Neuronal stem cell (in vitro differentiated cells): ENCODE measurements around the gene AP3M1. TPM values are rescaled to one million over a fixed set of nuclear protein-coding genes. Genes with fewer than 3 reads are reported as not detected.
A peak's percentile ranks its signal among the peaks of the same experiment; 100 is the strongest.

ENCODE experiments used
- DNase-seq: peaks from one replicate; pipeline ENCODE4 v3.0.0-alpha.2; 2013; ENCODE audit warnings: low spot score
- H2AFZ ChIP-seq: one replicate; pipeline ENCODE4 v1.6.1; 2013; ENCODE audit warnings: mild to moderate bottlenecking, low read length, inconsistent platforms
- H2AK5ac ChIP-seq: 2 replicates; pipeline ENCODE4 v1.6.1; 2013; ENCODE audit warnings: low read depth, mild to moderate bottlenecking, inconsistent platforms, low read length, moderate library complexity, mixed read lengths
- H2BK120ac ChIP-seq: 2 replicates; pipeline ENCODE4 v1.6.1; 2013; ENCODE audit warnings: low read depth, mild to moderate bottlenecking, inconsistent platforms, low read length, moderate library complexity, mixed read lengths
- H2BK12ac ChIP-seq: one replicate; pipeline ENCODE4 v1.6.1; 2013; ENCODE audit warnings: low read length, inconsistent platforms
- H2BK15ac ChIP-seq: 2 replicates; pipeline ENCODE4 v1.6.1; 2013; ENCODE audit warnings: mild to moderate bottlenecking, low read length, inconsistent platforms, mixed read lengths
- H2BK5ac ChIP-seq: one replicate; pipeline ENCODE4 v1.6.1; 2013; ENCODE audit warnings: inconsistent platforms, mild to moderate bottlenecking, low read length, moderate library complexity
- H3K14ac ChIP-seq: one replicate; pipeline ENCODE4 v1.6.1; 2013; ENCODE audit warnings: low read length, inconsistent platforms
- H3K18ac ChIP-seq: 2 replicates; pipeline ENCODE4 v1.6.1; 2013; ENCODE audit warnings: low read length, inconsistent platforms
- H3K23ac ChIP-seq: 2 replicates; pipeline ENCODE4 v1.6.1; 2013; ENCODE audit warnings: low read depth, mild to moderate bottlenecking, mixed read lengths, low read length, inconsistent platforms; ENCODE audit not compliant: poor library complexity
- H3K27ac ChIP-seq: replicated peaks from 3 replicates; pipeline ENCODE4 v1.5.1; 2013; ENCODE audit warnings: low read length, inconsistent platforms
- H3K27me3 ChIP-seq, 3 experiments: 2 replicates each; pipeline ENCODE4 v1.6.1; 2013; ENCODE audit warnings: low read length in 3 of 3, mild to moderate bottlenecking in 2 of 3, inconsistent platforms in 1 of 3, low read depth in 1 of 3, mixed read lengths in 1 of 3, moderate library complexity in 1 of 3; ENCODE audit not compliant: control insufficient read depth in 3 of 3, insufficient read depth in 3 of 3
- H3K36me3 ChIP-seq, 2 donors: replicated peaks in 1 of 2; 2 replicates each; pipeline ENCODE4 v1.6.1; 2013; ENCODE audit warnings: low read length in 2 of 2; ENCODE audit not compliant: control insufficient read depth in 2 of 2, insufficient read depth in 2 of 2
- H3K4ac ChIP-seq: 2 replicates; pipeline ENCODE4 v1.6.1; 2013; ENCODE audit warnings: inconsistent platforms, mild to moderate bottlenecking, low read length, moderate library complexity
- H3K4me1 ChIP-seq, 2 donors: 1 replicate in 1 of 2; 2 replicates in 1 of 2; pipeline ENCODE4 v1.6.1; 2013; ENCODE audit warnings: low read length in 2 of 2, low read depth in 1 of 2; ENCODE audit not compliant: control insufficient read depth in 2 of 2, insufficient read depth in 1 of 2
- H3K4me2 ChIP-seq: one replicate; pipeline ENCODE4 v1.6.1; 2013; ENCODE audit warnings: mild to moderate bottlenecking, low read length, inconsistent platforms; ENCODE audit not compliant: insufficient read depth, poor library complexity, severe bottlenecking
- H3K4me3 ChIP-seq, 2 donors: 2 replicates each; pipeline ENCODE4 v1.5.1; 2013; ENCODE audit warnings: low read length in 2 of 2, mild to moderate bottlenecking in 2 of 2, inconsistent platforms in 1 of 2, moderate library complexity in 1 of 2
- H3K79me1 ChIP-seq: one replicate; pipeline ENCODE4 v1.6.1; 2013; ENCODE audit warnings: low read depth, mild to moderate bottlenecking, inconsistent platforms, low read length, moderate library complexity
- H3K9ac ChIP-seq: one replicate; pipeline ENCODE4 v1.6.1; 2013; ENCODE audit warnings: mild to moderate bottlenecking, low read depth, low read length, inconsistent platforms; ENCODE audit not compliant: poor library complexity
- H3K9me3 ChIP-seq, 2 donors: replicated peaks in 1 of 2; 2 replicates each; pipeline versions ENCODE3 to v1.6.1; 2013; ENCODE audit warnings: low read length in 2 of 2, mild to moderate bottlenecking in 2 of 2, inconsistent platforms in 1 of 2, low read depth in 1 of 2, mixed read lengths in 1 of 2, moderate library complexity in 1 of 2; ENCODE audit not compliant: control insufficient read depth in 2 of 2, insufficient read depth in 1 of 2
- H4K8ac ChIP-seq: one replicate; pipeline ENCODE4 v1.6.1; 2013; ENCODE audit warnings: low read depth, mild to moderate bottlenecking, inconsistent platforms, low read length, moderate library complexity
- H4K91ac ChIP-seq: one replicate; pipeline ENCODE4 v1.6.1; 2013; ENCODE audit warnings: low read length, low read depth, mild to moderate bottlenecking, inconsistent platforms; ENCODE audit not compliant: poor library complexity
- WGBS, 2 donors: extraction: QIAGEN DNeasy Blood & Tissue Kit; methylation state at CpG; one replicate each; pipeline ENCODE4 v1.1.7; 2013; ENCODE audit warnings: missing lambda C conversion rate in 2 of 2, mixed read lengths in 1 of 2; ENCODE audit not compliant: insufficient read length in 2 of 2, insufficient replicate concordance in 1 of 2; ENCODE audit errors: extremely low coverage in 2 of 2; 5-methylcytosine and 5-hydroxymethylcytosine counted together
- polyA plus RNA-seq, 2 experiments: library from polyadenylated mRNA; stranded (reverse); fragments of 200-250 nt; gene quantifications; one replicate each; pipeline ENCODE4 v1.2.3, GENCODE V29; 2013

AP3M1 gene
- 37.3 TPM for polyA plus RNA-seq (2013, experiment 1 of 2)
- polyA plus RNA-seq (2013, experiment 2 of 2) = 36.7 TPM

- Histone ChIP-seq H3K9ac (peak within 1 kb of the TSS; percentile 96), H3K9me3 (no peaks in the 10 kb centered on the region), H2AFZ (peak within 1 kb of the TSS; percentile 91), H2BK15ac (peak within 1 kb of the TSS; percentile 71), H3K79me1 (peaks cover 5% of the 10 kb centered on the region), H4K91ac (peak within 1 kb of the TSS; percentile 43), H2BK120ac (no peak within 1 kb of the TSS), H3K4me2 (peak within 1 kb of the TSS; percentile 69), H3K4me1 (peaks cover 0 to 7% of the 10 kb centered on the region in 2 donors), H2BK12ac (peak within 1 kb of the TSS; percentile 34), H3K18ac (peak within 1 kb of the TSS; percentile 96), H3K14ac (peak within 1 kb of the TSS; percentile 99), H3K27ac (peak within 1 kb of the TSS; percentile 92), H3K4ac (no peak within 1 kb of the TSS), H3K27me3 (no peaks in the 10 kb centered on the region), H3K23ac (peak within 1 kb of the TSS; percentile 98), H4K8ac (no peak within 1 kb of the TSS), H2BK5ac (peak within 1 kb of the TSS; percentile 94), H3K4me3 (peak within 1 kb of the TSS; percentile 69 to 91), H3K36me3 (peaks cover 0 to 25% of the 10 kb centered on the region in 2 donors), H2AK5ac (peak within 1 kb of the TSS; percentile 14)
- no CpG with 5 or more reads among the region's 32 CpGs for WGBS, 2 donors
- no peak for DNase-seq
These were observed at the start of gene AP3M1 for GRCh38 chr10:74150204-74150989. AP3M1 (minus strand) TSS chr10:74150828; CDS start chr10:74138379, 12,449 bp downstream.

- Histone ChIP-seq H3K4ac (no peak overlapping the region), H2BK120ac (no peak overlapping the region), H3K14ac (no peak overlapping the region), H3K27ac (no peak overlapping the region), H4K91ac (no peak overlapping the region), H3K4me3 (no peak overlapping the region), H3K36me3 (peaks cover 0 to 12% of the 10 kb centered on the region in 2 donors), H4K8ac (no peak overlapping the region), H3K4me1 (no peaks in the 10 kb centered on the region), H2AFZ (no peak overlapping the region), H2BK15ac (no peak overlapping the region), H2BK12ac (no peak overlapping the region), H3K23ac (no peak overlapping the region), H2AK5ac (no peak overlapping the region), H3K27me3 (no peaks in the 10 kb centered on the region), H3K9me3 (peaks cover 0 to 3% of the 10 kb centered on the region in 2 donors), H3K4me2 (no peak overlapping the region), H3K79me1 (no peaks in the 10 kb centered on the region), H3K18ac (no peak overlapping the region), H2BK5ac (no peak overlapping the region), H3K9ac (no peak overlapping the region)
- no CpG with 5 or more reads among the region's 4 CpGs for WGBS, 2 donors
- no peak for DNase-seq
These were observed 48.7 kb upstream of the AP3M1 start for GRCh38 chr10:74199315-74199714.

GRCh38 chr10:74194999-74195398, 44.4 kb upstream of the AP3M1 start:
- H3K36me3 ChIP-seq = no peaks in the 10 kb centered on the region
- peaks cover 0 to 1% of the 10 kb centered on the region in 2 donors for H3K4me1 ChIP-seq
- H3K4me3 ChIP-seq = no peak overlapping the region
- no peak overlapping the region for H2BK12ac ChIP-seq
- no peak overlapping the region for H2BK15ac ChIP-seq
- H4K91ac ChIP-seq = no peak overlapping the region
- no peak overlapping the region for H3K14ac ChIP-seq
- H3K27me3 ChIP-seq = no peaks in the 10 kb centered on the region
- no peak overlapping the region for H4K8ac ChIP-seq
- no peak overlapping the region for H2BK120ac ChIP-seq
- no peak overlapping the region for H3K27ac ChIP-seq
- H3K4me2 ChIP-seq = no peak overlapping the region
- H3K4ac ChIP-seq = no peak overlapping the region
- H2BK5ac ChIP-seq = no peak overlapping the region
- no peaks in the 10 kb centered on the region for H3K79me1 ChIP-seq
- no peak overlapping the region for H3K23ac ChIP-seq
- WGBS, 2 donors = no CpG with 5 or more reads among the region's 3 CpGs
- no peak overlapping the region for H2AFZ ChIP-seq
- H3K9ac ChIP-seq = no peak overlapping the region
- H3K9me3 ChIP-seq = peaks cover 0 to 8% of the 10 kb centered on the region in 2 donors
- DNase-seq = no peak
- H2AK5ac ChIP-seq = no peak overlapping the region
- no peak overlapping the region for H3K18ac ChIP-seq

GRCh38 chr10:74194545-74194944, 43.9 kb upstream of the AP3M1 start:
- H2BK12ac ChIP-seq = no peak overlapping the region
- H4K91ac ChIP-seq = no peak overlapping the region
- peaks cover 0 to 8% of the 10 kb centered on the region in 2 donors for H3K9me3 ChIP-seq
- DNase-seq = no peak
- H3K4me3 ChIP-seq = no peak overlapping the region
- no CpG with 5 or more reads among the region's 3 CpGs for WGBS, 2 donors
- H3K27me3 ChIP-seq = no peaks in the 10 kb centered on the region
- H3K4me2 ChIP-seq = no peak overlapping the region
- H2BK15ac ChIP-seq = no peak overlapping the region
- H3K18ac ChIP-seq = no peak overlapping the region
- no peak overlapping the region for H2AK5ac ChIP-seq
- no peak overlapping the region for H2BK120ac ChIP-seq
- no peak overlapping the region for H3K9ac ChIP-seq
- no peak overlapping the region for H2AFZ ChIP-seq
- H2BK5ac ChIP-seq = no peak overlapping the region
- H3K36me3 ChIP-seq = no peaks in the 10 kb centered on the region
- H3K27ac ChIP-seq = no peak overlapping the region
- no peaks in the 10 kb centered on the region for H3K79me1 ChIP-seq
- no peak overlapping the region for H4K8ac ChIP-seq
- no peak overlapping the region for H3K4ac ChIP-seq
- no peak overlapping the region for H3K14ac ChIP-seq
- H3K4me1 ChIP-seq = peaks cover 0 to 1% of the 10 kb centered on the region in 2 donors
- no peak overlapping the region for H3K23ac ChIP-seq
